H1 (cell line): Measurements from ENCODE around the gene BROX. TPM values are rescaled to one million over a fixed set of nuclear protein-coding genes. Genes with fewer than 3 reads are reported as not detected.

Experiments
- CTCF ChIA-PET: fragments of 300-600 bp; sonication (Branson Sonifier 250); formaldehyde crosslinking; loops from one replicate; lab custom pipeline; 2021; ENCODE audit not compliant: partially characterized antibody; lab: Charles Lee
- POLR2A ChIA-PET: fragments of 300-600 bp; sonication (Branson Sonifier 250); formaldehyde crosslinking; loops from one replicate; lab custom pipeline; 2021; ENCODE audit warnings: inconsistent platforms; ENCODE audit not compliant: partially characterized antibody; lab: Charles Lee
- DNase-seq, 2 experiments: peaks; one replicate each; pipeline versions ENCODE4 v3.0.0 to v3.0.0-alpha.2; 2010 to 2022; ENCODE audit warnings: low spot score in 2 of 2, low read depth in 1 of 2, mixed read lengths in 1 of 2
- FAIRE-seq: peaks from 2 replicates; lab custom pipeline; 2011; peaks lifted over from hg19 to GRCh38; lab: Jason Lieb, UNC
- H2AFZ ChIP-seq: 2 replicates; pipeline ENCODE4 v1.8.1; 2012; ENCODE audit warnings: low read length, inconsistent platforms
- H2AK5ac ChIP-seq: 2 replicates; pipeline ENCODE4 v1.6.1; 2013; ENCODE audit warnings: low read depth, low read length
- H2BK120ac ChIP-seq: replicated peaks from 2 replicates; pipeline ENCODE3; 2013; ENCODE audit warnings: low read depth, low read length, inconsistent platforms
- H2BK12ac ChIP-seq: 2 replicates; pipeline ENCODE4 v1.6.1; 2013; ENCODE audit warnings: low read depth, low read length
- H2BK15ac ChIP-seq: 2 replicates; pipeline ENCODE4 v1.6.1; 2013; ENCODE audit warnings: low read length
- H2BK20ac ChIP-seq: 2 replicates; pipeline ENCODE4 v1.6.1; 2013; ENCODE audit warnings: low read length
- H2BK5ac ChIP-seq: 2 replicates; pipeline ENCODE4 v1.6.1; 2013; ENCODE audit warnings: low read depth, low read length
- H3K14ac ChIP-seq: 2 replicates; pipeline ENCODE4 v1.6.1; 2013; ENCODE audit warnings: inconsistent platforms; ENCODE audit not compliant: insufficient read length
- H3K18ac ChIP-seq: 2 replicates; pipeline ENCODE4 v1.6.1; 2013; ENCODE audit warnings: low read length; ENCODE audit errors: extremely low read depth
- H3K23ac ChIP-seq: 2 replicates; pipeline ENCODE4 v1.6.1; 2013; ENCODE audit warnings: inconsistent platforms; ENCODE audit not compliant: insufficient read length
- H3K23me2 ChIP-seq: 2 replicates; pipeline ENCODE4 v1.6.1; 2013; ENCODE audit warnings: low read depth, low read length
- H3K27ac ChIP-seq: 2 replicates; pipeline ENCODE4 v1.6.1; 2011; ENCODE audit warnings: low read depth, low read length, inconsistent platforms
- H3K27me3 ChIP-seq, 4 experiments: replicated peaks in 1 of 4; 1 replicate in 1 of 4; 2 replicates in 3 of 4; pipeline versions ENCODE4 v1.6.1 to v1.8.1; 2011 to 2013; ENCODE audit warnings: low read length in 3 of 4, mild to moderate bottlenecking in 3 of 4, inconsistent platforms in 2 of 4, mixed read lengths in 2 of 4, moderate library complexity in 1 of 4; ENCODE audit not compliant: control insufficient read depth in 3 of 4, insufficient read depth in 3 of 4; ENCODE audit errors: extremely low read depth in 1 of 4
- H3K36me3 ChIP-seq, 4 experiments: 2 replicates each; pipeline versions ENCODE4 v1.6.1 to v1.8.1; 2011 to 2013; ENCODE audit warnings: mild to moderate bottlenecking in 4 of 4, low read length in 3 of 4, moderate library complexity in 2 of 4, control low read depth in 1 of 4, inconsistent platforms in 1 of 4; ENCODE audit not compliant: insufficient read depth in 4 of 4, control insufficient read depth in 2 of 4
- H3K4ac ChIP-seq: replicated peaks from 2 replicates; pipeline ENCODE3; 2013; ENCODE audit warnings: low read length, low read depth, mixed read lengths, inconsistent platforms; ENCODE audit not compliant: insufficient read length
- H3K4me1 ChIP-seq, 4 experiments: replicated peaks in 1 of 4; 1 replicate in 1 of 4; 2 replicates in 3 of 4; pipeline versions ENCODE4 v1.6.1 to v1.8.1; 2011 to 2013; ENCODE audit warnings: low read length in 3 of 4, inconsistent platforms in 2 of 4, mixed read lengths in 1 of 4; ENCODE audit not compliant: insufficient read depth in 4 of 4, control insufficient read depth in 3 of 4
- H3K4me2 ChIP-seq, 2 experiments: 2 replicates each; pipeline versions ENCODE4 v1.6.1 to v1.8.1; 2011 to 2013; ENCODE audit warnings: low read depth in 2 of 2, low read length in 2 of 2, control low read depth in 1 of 2, inconsistent platforms in 1 of 2, mild to moderate bottlenecking in 1 of 2; ENCODE audit not compliant: insufficient read depth in 1 of 2
- H3K4me3 ChIP-seq, 4 experiments: fragments of 200-600, 300-600 bp in 1 of 4; sonication (generic), shearing (Covaris generic), sonication (Bioruptor Twin) in 1 of 4; 2 replicates each; pipeline versions ENCODE4 v1.5.1 to v1.8.1; 2011 to 2016; ENCODE audit warnings: low read length in 4 of 4, low read depth in 3 of 4, control low read depth in 2 of 4, inconsistent platforms in 2 of 4, mild to moderate bottlenecking in 2 of 4, mixed read lengths in 1 of 4, moderate library complexity in 1 of 4; ENCODE audit not compliant: insufficient read depth in 2 of 4; ENCODE audit errors: extremely low read depth in 1 of 4
- H3K56ac ChIP-seq: replicated peaks from 2 replicates; pipeline ENCODE3; 2013; ENCODE audit warnings: low read depth, mild to moderate bottlenecking, mixed read lengths, low read length, inconsistent platforms; ENCODE audit not compliant: insufficient read length
- H3K79me1 ChIP-seq: 2 replicates; pipeline ENCODE4 v1.6.1; 2013; ENCODE audit warnings: low read depth, low read length, control low read depth
- H3K79me2 ChIP-seq, 2 experiments: 2 replicates each; pipeline versions ENCODE4 v1.6.1 to v1.8.1; 2012 to 2013; ENCODE audit warnings: low read length in 2 of 2, mild to moderate bottlenecking in 2 of 2, inconsistent platforms in 1 of 2; ENCODE audit not compliant: insufficient read depth in 2 of 2, control insufficient read depth in 1 of 2
- H3K9ac ChIP-seq, 4 experiments: replicated peaks in 1 of 4; 1 replicate in 1 of 4; 2 replicates in 3 of 4; pipeline versions ENCODE4 v1.6.1 to v1.8.1; 2011 to 2013; ENCODE audit warnings: low read depth in 3 of 4, low read length in 3 of 4, control low read depth in 2 of 4, mild to moderate bottlenecking in 2 of 4, moderate library complexity in 2 of 4, inconsistent platforms in 1 of 4; ENCODE audit errors: extremely low read depth in 1 of 4
- H3K9me3 ChIP-seq, 2 experiments: 2 replicates each; pipeline versions ENCODE4 v1.6.1 to v1.8.1; 2012 to 2013; ENCODE audit warnings: mild to moderate bottlenecking in 2 of 2, moderate library complexity in 2 of 2, control low read depth in 1 of 2, inconsistent platforms in 1 of 2, low read depth in 1 of 2, low read length in 1 of 2, mixed read lengths in 1 of 2; ENCODE audit not compliant: insufficient read depth in 2 of 2
- H4K20me1 ChIP-seq, 2 experiments: replicated peaks in 1 of 2; 2 replicates each; pipeline versions ENCODE3 to v1.8.1; 2011 to 2013; ENCODE audit warnings: inconsistent platforms in 2 of 2, low read length in 2 of 2, mild to moderate bottlenecking in 1 of 2; ENCODE audit not compliant: insufficient read depth in 2 of 2, control insufficient read depth in 1 of 2
- H4K5ac ChIP-seq: 2 replicates; pipeline ENCODE4 v1.6.1; 2013; ENCODE audit warnings: low read length, low read depth, mixed read lengths, inconsistent platforms; ENCODE audit not compliant: insufficient read length
- H4K8ac ChIP-seq: 2 replicates; pipeline ENCODE4 v1.8.0; 2013; ENCODE audit warnings: mild to moderate bottlenecking, moderate library complexity, low read length, inconsistent platforms; ENCODE audit not compliant: insufficient read depth; ENCODE audit errors: extremely low read depth
- H4K91ac ChIP-seq: replicated peaks from 2 replicates; pipeline ENCODE3; 2013; ENCODE audit warnings: low read length, mixed read lengths, inconsistent platforms; ENCODE audit not compliant: insufficient read length
- BACH1 ChIP-seq: IDR thresholded peaks from 2 replicates; pipeline ENCODE4 v1.6.1; 2012; ENCODE audit warnings: low read length, improper control_type of control experiment
- MAFK ChIP-seq: IDR thresholded peaks from 2 replicates; pipeline ENCODE4 v1.6.1; 2012; ENCODE audit warnings: low read depth, mild to moderate bottlenecking, improper control_type of control experiment, low read length
- whole genome bisulfite sequencing, 2 experiments: shearing (Covaris generic) in 1 of 2; methylation state at CpG; one replicate each; pipeline versions ENCODE4 v1.1.6 to v1.1.7; 2013 to 2015; ENCODE audit warnings: low lambda C conversion rate in 2 of 2, mixed read lengths in 2 of 2, inconsistent platforms in 1 of 2, low coverage in 1 of 2, missing lambda C conversion rate in 1 of 2; ENCODE audit not compliant: insufficient replicate concordance in 2 of 2, insufficient coverage in 1 of 2, insufficient read length in 1 of 2; ENCODE audit errors: extremely low coverage in 1 of 2, missing lambda C conversion rate in 1 of 2; 5-methylcytosine and 5-hydroxymethylcytosine counted together
- polyA plus RNA-seq, 7 experiments: library from polyadenylated mRNA; depleted of rRNA in 3 of 7; stranded (reverse) in 5 of 7; unstranded in 2 of 7; fragments of >200 nt in 5 of 7; fragments of 200-250 nt in 2 of 7; gene quantifications; 1 replicate in 5 of 7; 2 replicates in 1 of 7; 4 replicates in 1 of 7; pipeline versions ENCODE4 v1.2.1 to v1.2.3, GENCODE V29; 2011 to 2013; ENCODE audit warnings: missing spikeins in 2 of 7, mixed read lengths in 2 of 7
- total RNA-seq: library from RNA; stranded (reverse); fragmentation: NEBNext Ultra II Directional; extraction: Animal tissue kit (Norgen Biotek cat#: 25700); gene quantifications from 2 replicates; pipeline ENCODE4 v1.2.1, GENCODE V29; 2021

BROX gene
- total and polyA plus RNA-seq, 2 of the 8 experiments (the other 6 are each of a cell fraction or from before 2014, with no cell fraction given), result 3.8 to 26.7 TPM

- Histone ChIP-seq H3K9me3 (no peaks in the 10 kb centered on the region), H3K56ac (no peak overlapping the region), H3K4me2 (no peak overlapping the region), H3K9ac (no peak overlapping the region), H3K4ac (no peak overlapping the region), H2BK20ac (no peak overlapping the region), H3K79me1 (no peaks in the 10 kb centered on the region)
- TF ChIP-seq BACH1 (no peak), MAFK (peak; percentile 53; the same call in 1 of the 2 replicates)
- TF ChIP-seq, all 59 proteins: peak for 1
- FAIRE-seq (no peak), DNase-seq (no peak)
- Histone ChIP-seq H3K18ac (no peak overlapping the region), H3K27ac (no peak overlapping the region), H4K20me1 (no peaks in the 10 kb centered on the region), H3K36me3 (peaks cover 3 to 41% (median 21%) of the 10 kb centered on the region in 4 experiments; a peak in 7 of 8 replicates), H3K4me1 (peaks cover 6 to 14% (median 11%) of the 10 kb centered on the region in 4 experiments; a peak in 6 of 7 replicates), H2BK120ac (no peak overlapping the region), H3K14ac (no peak overlapping the region), H2BK12ac (no peak overlapping the region), H2AK5ac (no peak overlapping the region), H2AFZ (no peak overlapping the region), H2BK5ac (no peak overlapping the region), H3K79me2 (no peaks in the 10 kb centered on the region), H4K91ac (no peak overlapping the region), H4K5ac (no peak overlapping the region), H4K8ac (no peak overlapping the region), H3K4me3 (no peak overlapping the region), H3K23me2 (no peaks in the 10 kb centered on the region), H3K27me3 (no peaks in the 10 kb centered on the region), H3K23ac (no peak overlapping the region), H2BK15ac (no peak overlapping the region)
- WGBS, 2 experiments, result 87% methylated on average over 1 of the region's 1 CpG; no CpG with 5 or more reads in 1 of the 2 experiments
- ChIA-PET CTCF (no interaction called here), POLR2A (no interaction called here)
Observed at GRCh38 chr1:222734740-222735139, 22.4 kb downstream of the BROX start.
